Renal cortical epithelial cell (primary cell): Measurements from ENCODE around the gene SPACA9. TPM values are rescaled to one million over a fixed set of nuclear protein-coding genes. Genes with fewer than 3 reads are reported as not detected.

Experiments used
- DNase-seq: peaks from one replicate; pipeline ENCODE4 v3.0.0-alpha.2; 2011; ENCODE audit warnings: low read depth
- total RNA-seq: library from RNA; depleted of rRNA; stranded (reverse); fragments of >200 nt; gene quantifications from 2 replicates; pipeline ENCODE4 v1.2.3, GENCODE V29; 2014

SPACA9 gene
- total RNA-seq, 1 donor from 2014 or later: 6.5 TPM

DNA sequence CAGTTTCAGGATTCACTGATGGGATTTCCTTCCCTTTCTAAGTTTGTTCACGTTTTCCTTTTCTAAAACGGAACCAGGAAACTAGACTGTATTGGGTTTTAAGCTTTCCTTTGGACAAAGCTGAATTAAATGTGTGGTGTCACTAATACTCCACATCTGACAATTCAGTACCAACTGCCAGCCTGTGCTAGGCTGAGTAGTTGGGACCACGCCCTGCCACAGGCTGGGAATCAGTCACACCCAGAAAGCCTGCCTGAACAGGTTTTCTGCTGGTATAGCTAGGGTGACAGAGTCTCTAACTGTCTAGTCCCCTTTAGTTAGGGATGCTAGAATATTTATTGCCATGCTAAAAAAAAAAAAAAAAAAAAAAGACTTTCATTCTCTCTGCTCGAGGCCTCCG is 15.6 kb downstream of the SPACA9 start:
- no peak for DNase-seq

DNA sequence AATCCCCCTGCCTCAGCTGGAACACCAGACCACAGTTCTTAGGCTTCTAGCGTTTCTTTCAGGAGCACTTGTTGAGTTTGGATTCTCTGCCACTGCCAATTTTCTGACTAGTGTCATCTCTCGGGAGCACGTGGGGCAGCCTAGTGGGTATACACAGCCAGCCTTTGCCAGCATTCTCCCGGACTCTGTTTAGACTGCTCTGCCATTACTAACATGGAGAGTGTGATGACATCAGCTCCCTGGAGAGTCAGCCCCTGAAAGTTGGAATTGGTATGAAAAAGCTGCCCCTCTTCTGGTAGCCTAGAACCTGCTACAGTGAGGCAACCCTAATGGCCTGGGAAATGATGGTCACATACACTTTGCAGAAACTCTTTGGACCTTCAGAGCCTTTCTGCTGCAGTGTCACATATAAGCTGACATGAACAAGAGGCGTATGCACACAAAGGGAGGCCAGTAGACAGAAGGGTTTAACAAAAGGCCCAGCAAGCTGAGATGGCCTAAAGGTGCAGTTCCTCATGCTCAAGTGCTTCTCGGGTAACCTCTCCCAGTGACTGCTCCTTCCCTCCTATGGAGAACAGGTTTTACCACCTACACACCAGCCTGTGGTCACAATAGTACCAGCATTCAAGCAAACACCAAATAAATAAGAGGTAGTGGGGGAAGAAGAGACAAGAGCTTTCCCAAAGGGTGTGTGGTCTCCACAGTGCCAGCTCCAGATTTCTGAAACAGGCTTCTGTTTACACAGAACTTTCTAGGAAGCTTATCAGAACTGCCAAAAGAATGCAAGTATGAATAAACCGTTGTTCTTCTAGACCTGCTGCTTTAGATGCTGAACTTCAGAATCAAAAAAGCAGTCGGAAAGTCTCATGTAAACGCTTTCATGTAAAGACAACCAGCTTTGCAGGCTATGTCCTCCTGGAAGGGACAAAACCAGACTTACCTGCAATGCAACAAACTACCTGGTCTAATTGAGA is 16.5 kb downstream of the SPACA9 start:
- DNase-seq: no peak

DNA sequence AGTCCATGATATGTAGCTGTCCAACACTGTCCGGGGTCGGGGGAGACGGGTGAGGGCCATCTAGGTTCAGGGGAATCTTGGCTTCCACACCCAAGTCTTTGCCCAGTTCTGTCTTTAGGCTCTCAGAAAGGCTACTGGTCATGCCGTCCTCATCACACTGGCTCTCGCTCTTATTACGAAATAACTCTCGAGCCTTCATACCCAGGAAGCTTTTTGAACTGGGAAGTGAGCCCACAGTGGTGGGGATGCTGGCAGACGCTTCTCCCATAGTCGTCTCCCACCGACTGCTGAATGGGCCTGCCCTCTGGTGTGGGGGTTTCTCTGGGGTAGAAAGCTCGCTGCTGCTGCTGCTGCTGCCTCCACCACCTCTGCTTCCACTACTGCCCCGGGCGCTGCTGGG is 17.6 kb downstream of the SPACA9 start:
- DNase-seq: no peak

DNA sequence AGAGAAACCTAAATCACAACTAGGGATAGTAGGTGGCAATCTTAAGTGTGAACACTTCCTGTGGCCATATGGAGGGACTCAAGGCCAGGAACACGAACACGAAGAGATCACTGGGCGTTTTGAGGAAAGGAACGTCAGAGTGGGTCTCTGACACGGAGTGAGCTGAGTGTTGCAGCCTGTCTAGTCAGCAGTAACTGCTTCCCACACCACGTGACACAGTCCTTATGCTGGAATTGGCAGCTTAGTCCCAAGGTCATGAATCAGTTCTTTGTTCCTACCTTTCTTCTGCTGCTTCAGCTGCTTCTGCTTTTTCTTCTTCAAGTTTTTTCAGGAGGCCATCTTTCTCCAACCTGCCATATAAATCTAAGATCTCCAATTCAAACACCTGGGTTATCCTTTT is 18.2 kb downstream of the SPACA9 start:
- no peak for DNase-seq

GRCh38 chr9:132898051-132898450 is 19.4 kb downstream of the SPACA9 start:
- DNase-seq: no peak

- peak; percentile 68 for DNase-seq
Measured at GRCh38 chr9:132901858-132902831, 23.4 kb downstream of the SPACA9 start.

DNA sequence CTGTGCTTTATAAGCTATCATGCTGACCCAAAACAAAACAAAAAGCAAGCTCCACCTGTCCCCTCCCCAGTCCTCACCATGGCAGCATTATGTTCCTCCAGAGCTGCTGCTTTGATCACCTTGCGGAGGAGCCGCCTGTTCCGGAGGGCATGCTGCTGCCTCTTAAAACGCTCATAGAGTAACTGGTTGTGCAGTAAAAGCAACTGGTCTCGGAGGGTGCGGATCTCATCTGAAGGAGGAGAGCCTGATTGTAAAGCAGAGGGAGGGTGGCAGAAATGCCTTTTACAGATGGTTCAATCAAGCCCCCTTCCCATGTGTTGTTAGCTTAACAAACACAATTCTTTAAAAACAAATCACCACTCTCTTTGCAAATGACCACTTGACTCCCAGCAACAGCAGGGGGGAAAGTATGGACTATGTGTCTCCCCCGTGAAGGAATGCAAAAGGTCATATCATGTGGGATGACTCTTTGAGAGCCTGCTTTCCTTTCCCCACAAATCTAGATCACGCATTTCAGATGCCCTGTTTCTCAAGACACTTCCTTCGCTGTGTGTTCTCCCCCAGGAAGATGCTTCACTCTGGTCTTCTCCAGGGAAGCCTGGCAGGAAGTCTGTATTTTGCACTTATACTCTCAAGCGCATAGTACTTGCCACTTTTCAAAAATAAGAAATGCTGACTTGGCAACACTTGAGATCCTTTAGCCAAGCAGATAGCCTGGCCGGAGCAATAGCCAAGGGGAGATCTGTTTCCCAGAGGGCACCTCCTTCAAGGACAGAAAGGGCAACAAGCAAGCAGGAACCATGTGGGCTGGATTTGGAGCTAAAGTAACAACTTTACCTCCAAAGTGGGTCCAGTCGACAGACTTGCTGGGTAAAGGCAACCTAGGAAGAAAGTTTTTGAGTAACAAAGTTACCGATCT is 25.1 kb downstream of the SPACA9 start:
- DNase-seq: no peak

DNA sequence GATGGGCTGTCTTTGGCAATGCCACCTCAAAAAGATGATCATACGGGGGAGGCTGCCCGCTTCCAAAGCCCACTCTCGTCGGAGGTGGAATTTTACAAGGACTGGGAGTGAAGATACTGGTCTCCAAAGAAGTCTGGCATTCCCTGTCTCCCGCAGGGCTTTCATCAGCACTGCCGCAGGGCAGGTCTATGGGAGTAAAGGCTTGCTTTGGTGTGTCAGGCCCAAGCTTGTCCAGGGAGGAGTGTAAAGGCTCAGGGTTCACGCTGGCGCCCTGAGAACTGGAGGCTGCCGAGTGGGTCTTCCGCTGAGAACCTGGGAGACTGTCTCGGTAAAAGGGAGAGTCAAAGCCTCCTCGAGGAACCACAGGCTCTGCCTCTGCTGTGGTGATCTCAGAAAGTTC is 27.0 kb downstream of the SPACA9 start:
- DNase-seq: no peak

DNA sequence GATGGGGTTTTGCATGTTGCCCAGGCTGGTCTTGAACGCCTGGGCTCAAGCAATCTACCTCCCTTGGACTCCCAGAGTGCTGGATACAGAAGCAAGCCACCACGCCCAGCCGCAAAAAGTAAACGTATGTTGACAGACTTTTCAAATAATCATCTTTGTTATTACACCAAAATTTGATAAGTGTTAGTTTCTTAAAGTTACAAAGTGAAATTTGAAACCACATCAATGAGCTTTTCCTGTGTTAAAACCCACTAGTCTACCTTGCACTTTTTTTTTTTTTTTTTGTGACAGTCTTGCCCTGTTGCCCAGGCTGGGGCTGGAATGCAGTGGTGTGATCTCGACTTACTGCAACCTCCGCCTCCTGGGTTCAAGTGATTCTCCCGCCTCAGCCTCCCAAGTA is 29.9 kb downstream of the SPACA9 start:
- no peak for DNase-seq

- no peak for DNase-seq
Measured at GRCh38 chr9:132909311-132909710, 30.6 kb downstream of the SPACA9 start.

GRCh38 chr9:132910376-132910775 is 31.7 kb downstream of the SPACA9 start:
- DNase-seq: no peak

DNA sequence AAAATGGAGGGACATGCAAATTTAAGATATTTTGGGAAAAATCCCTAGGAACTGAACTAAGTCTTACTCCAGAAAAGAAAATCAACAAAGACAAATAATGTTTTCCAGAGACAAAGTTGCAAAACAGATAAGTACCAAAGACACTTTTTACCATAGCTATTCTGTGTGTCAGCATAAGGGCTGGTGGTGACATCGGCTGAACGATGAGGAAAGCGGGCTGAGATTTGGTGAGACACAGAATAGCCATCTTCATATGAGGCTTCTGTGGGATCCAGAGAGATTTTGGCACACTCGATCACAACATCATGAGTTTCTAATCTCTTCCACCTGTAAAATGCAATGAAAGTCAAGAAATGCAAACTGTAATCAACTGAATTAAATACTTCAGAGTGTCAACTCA is 33.4 kb downstream of the SPACA9 start:
- DNase-seq: no peak

DNA sequence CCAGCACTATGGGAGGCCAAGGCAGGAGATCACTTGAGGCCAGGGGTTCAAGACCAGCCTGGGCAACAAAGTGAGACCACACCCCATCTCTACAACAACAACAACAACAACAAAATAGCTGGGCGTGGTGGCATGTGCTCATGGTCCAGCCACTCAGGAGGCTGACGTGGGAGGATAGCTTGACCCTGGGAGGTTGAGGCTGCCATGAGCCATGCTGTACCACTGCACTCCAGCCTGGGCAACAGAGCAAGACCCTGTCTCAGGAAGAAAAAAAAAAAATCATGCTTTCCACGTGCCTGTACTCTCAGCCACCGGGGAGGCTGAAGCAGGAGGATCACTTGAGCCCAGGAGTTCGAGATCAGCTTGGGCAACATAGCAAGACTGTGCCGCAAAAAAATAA is 36.2 kb downstream of the SPACA9 start:
- no peak for DNase-seq

DNA sequence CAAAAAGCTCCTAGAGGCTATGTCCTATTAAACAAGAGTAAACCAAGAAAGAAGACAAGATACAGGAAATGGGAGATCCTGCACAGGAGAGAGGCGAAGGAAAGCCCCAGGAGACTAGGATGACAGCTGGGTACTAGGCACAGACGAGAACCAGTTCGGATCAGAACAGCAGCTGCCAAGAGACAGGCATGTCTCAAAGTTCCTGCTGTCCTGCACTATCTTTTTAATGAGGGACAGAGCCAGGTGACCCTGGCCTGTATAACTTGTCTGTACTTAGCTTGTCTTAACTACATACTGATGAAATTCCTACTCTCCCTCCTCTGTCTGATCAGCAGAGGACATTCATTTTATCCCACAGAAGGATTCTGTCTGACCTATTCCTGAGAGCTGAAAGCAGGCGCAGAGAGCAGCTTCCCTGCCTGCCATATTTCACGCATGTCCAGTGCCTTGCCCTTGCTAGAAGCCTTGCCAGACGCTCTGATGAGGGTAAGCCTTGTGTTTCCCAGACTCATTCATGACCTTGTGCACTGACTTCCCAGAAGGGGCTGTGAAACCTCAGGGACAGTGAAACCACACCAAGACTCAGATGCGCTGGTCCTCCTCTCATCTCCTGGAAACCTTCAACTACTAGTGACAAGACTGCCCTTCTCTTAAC is 41.0 kb downstream of the SPACA9 start:
- no peak for DNase-seq

DNA sequence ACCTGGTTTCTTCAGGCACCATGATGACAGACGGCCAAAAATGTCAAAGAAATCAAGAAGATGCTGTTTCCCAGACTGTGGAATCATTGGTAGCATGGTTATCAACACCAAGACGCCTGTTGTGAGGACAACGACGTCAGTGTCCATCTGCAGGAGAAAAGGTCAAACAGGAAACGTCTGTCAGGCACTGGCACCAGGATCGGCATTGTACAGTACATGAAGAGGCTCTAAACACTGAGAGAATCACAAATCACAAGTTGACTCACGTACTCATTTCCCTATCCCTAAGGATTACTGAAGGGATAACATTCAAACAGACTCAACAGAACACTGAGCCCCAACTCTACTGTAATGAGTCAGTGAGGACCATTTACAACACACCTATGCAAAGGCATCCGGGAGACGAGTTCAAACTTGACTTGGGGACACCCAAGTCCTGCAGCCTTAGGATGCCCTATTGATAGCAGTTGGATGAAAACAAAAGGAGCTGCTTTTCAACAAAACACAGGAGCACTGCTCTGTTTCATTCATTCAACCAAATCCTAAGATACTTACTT is 44.7 kb downstream of the SPACA9 start:
- DNase-seq: no peak

GRCh38 chr9:132927704-132928103 is 49.0 kb downstream of the SPACA9 start:
- no peak for DNase-seq

GRCh38 chr9:132931178-132931735 is 52.6 kb downstream of the SPACA9 start:
- DNase-seq: no peak

- DNase-seq: no peak
Measured at GRCh38 chr9:132935026-132935425, 56.3 kb downstream of the SPACA9 start.

- DNase-seq: no peak
Measured at GRCh38 chr9:132937463-132937901, 58.8 kb downstream of the SPACA9 start.

- no peak for DNase-seq
Measured at GRCh38 chr9:132939169-132939568, 60.5 kb downstream of the SPACA9 start.
